GM12891 (cell line): ENCODE results near the gene SF3B3.

Source experiments
- POLR2A ChIP-seq: IDR thresholded peaks from 2 replicates; pipeline ENCODE4 v1.6.1; 2011; ENCODE audit warnings: low read depth, low read length, control low read depth
- TAF1 ChIP-seq: IDR thresholded peaks from 2 replicates; pipeline ENCODE4 v1.6.1; 2011; ENCODE audit warnings: low read depth, low read length, control low read depth

DNA sequence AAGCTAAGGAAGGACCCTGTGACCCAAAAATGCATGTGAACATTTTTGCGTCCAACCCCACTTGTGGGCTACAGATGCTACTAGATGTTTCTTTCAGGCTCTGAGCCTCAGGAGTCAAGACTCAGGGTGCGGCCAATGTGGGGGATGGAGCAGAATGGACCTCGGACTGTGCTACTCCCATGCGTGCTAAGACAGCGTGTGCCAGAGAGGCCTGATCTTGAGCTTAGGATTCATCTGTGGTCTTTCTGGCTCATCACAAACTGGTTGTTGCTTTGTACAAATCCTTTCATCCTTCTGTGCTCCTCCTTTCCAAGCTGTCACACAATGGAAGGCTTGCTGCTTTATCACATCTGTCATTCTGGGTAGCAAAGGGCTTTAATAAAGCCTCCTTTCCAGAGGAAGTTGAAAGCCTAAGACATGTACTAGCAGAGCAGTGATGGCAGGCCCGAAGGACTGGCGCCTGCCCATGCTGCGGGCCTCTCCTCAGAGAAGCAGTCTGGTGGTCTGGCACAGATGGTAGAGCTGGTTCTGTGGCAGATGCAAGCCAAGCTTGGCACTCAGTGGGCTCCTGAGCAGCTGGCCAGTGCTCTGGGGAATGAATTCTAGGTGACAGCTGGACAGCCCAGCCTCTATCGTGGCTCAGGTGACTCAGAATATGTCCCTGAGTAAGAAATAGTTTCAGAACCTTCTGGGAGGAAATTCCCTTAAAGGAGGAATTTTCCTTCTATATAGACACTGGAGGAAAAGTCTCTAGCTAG is 28.0 kb upstream of the SF3B3 start:
- TF ChIP-seq TAF1, result no peak
- no peak for TF ChIP-seq POLR2A
